ENCODE results near the gene PPARD. TPM values are rescaled to one million over a fixed set of nuclear protein-coding genes. Genes with fewer than 3 reads are reported as not detected.

The PPARD gene
- total and polyA plus RNA-seq, 2 of the 13 experiments (the other 11 are each of a cell fraction or from before 2014, with no cell fraction given) = 6.1 to 13.3 TPM

GRCh38 chr6:35368038-35368887, 25.9 kb downstream of the PPARD start (continued):
- TF ChIP-seq ZNF18 (CRISPR knock-in tag; IDR thresholded peaks at IDR 0.05; ENCODE audit: insufficient replicate concordance) (no peak), ZNF225 (CRISPR knock-in tag; IDR thresholded peaks at IDR 0.05) (no peak), ZNF83 (CRISPR knock-in tag; IDR thresholded peaks at IDR 0.05; ENCODE audit: borderline replicate concordance) (no peak), ZUFSP (CRISPR knock-in tag; IDR thresholded peaks at IDR 0.05; ENCODE audit: borderline replicate concordance) (no peak), GABPB1 (CRISPR knock-in tag; IDR thresholded peaks at IDR 0.05) (peak; percentile 42; the same call in 1 of the 2 replicates), GFI1 (CRISPR knock-in tag; IDR thresholded peaks at IDR 0.05; ENCODE audit: borderline replicate concordance) (peak; percentile 85), HNF1B (CRISPR knock-in tag; IDR thresholded peaks at IDR 0.05) (peak; percentile 63; the same call in 1 of the 2 replicates), SAP130 (CRISPR knock-in tag; IDR thresholded peaks at IDR 0.05; ENCODE audit: low read depth) (peak; percentile 89), HINFP (CRISPR knock-in tag; IDR thresholded peaks at IDR 0.05; ENCODE audit: low read depth) (no peak), NCOR1 (IDR thresholded peaks at IDR 0.05; ENCODE audit: borderline replicate concordance, low read length) (peak; percentile 60; the same call in 1 of the 2 replicates), CENPT (CRISPR knock-in tag; IDR thresholded peaks at IDR 0.05; ENCODE audit: low read depth) (no peak), ZNF34 (CRISPR knock-in tag; IDR thresholded peaks at IDR 0.05; ENCODE audit: borderline replicate concordance) (no peak), MXD1 (CRISPR knock-in tag; IDR thresholded peaks at IDR 0.05) (no peak), PATZ1 (CRISPR knock-in tag; IDR thresholded peaks at IDR 0.05) (0 out of 2 replicates have a peak, but pooled peaks have one; percentile 32), SOX13 (IDR thresholded peaks at IDR 0.05) (peak; percentile 10; the same call in 1 of the 2 replicates), SOX13 (CRISPR knock-in tag; conservative IDR thresholded peaks at IDR 0.05 in 1 of 2, IDR thresholded peaks at IDR 0.05 in 1 of 2) (peak in 1 of 2 experiments; percentile 65; a peak in 2 of 4 replicates), HDAC6 (IDR thresholded peaks at IDR 0.05; ENCODE audit: low read depth, low read length) (no peak), ZNF205 (CRISPR knock-in tag; IDR thresholded peaks at IDR 0.05) (peak; percentile 74; the same call in 1 of the 2 replicates)

Data from HepG2 (cell line).